GM12878 (cell line): ENCODE results near the gene NKRF. TPM values are rescaled to one million over a fixed set of nuclear protein-coding genes. Genes with fewer than 3 reads are reported as not detected.
A peak's percentile ranks its signal among the peaks of the same experiment; 100 is the strongest.

ENCODE experiments used
- CBFB ChIP-seq: IDR thresholded peaks from 2 replicates; pipeline ENCODE4 v1.6.1; 2016; ENCODE audit warnings: antibody characterized with exemption, low read depth
- ESRRA ChIP-seq: IDR thresholded peaks from 2 replicates; pipeline ENCODE4 v1.6.1; 2012; ENCODE audit warnings: mild to moderate bottlenecking, low read length, improper control_type of control experiment
- FOS ChIP-seq: IDR thresholded peaks from 3 replicates; pipeline ENCODE4 v1.6.1; 2011; ENCODE audit warnings: borderline replicate concordance; ENCODE audit not compliant: insufficient read length; ENCODE audit errors: extremely low read depth
- IKZF1 ChIP-seq: fragments of 450-650 bp; conservative IDR thresholded peaks from 2 replicates; pipeline ENCODE4 v1.6.1; 2017; ENCODE audit warnings: antibody characterized with exemption, mild to moderate bottlenecking
- IKZF2 ChIP-seq, 2 experiments: fragments of 450-650 bp; IDR thresholded peaks; 2 replicates each; pipeline ENCODE4 v1.6.1; 2017; ENCODE audit warnings: mild to moderate bottlenecking in 2 of 2, moderate library complexity in 2 of 2
- IRF4 ChIP-seq: IDR thresholded peaks from 2 replicates; pipeline ENCODE4 v1.6.1; 2011; ENCODE audit warnings: low read depth, low read length
- MTA2 ChIP-seq: fragments of 450-650 bp; IDR thresholded peaks from 2 replicates; pipeline ENCODE4 v1.6.1; 2016; ENCODE audit warnings: low read depth, mild to moderate bottlenecking, moderate library complexity
- MTA3 ChIP-seq: IDR thresholded peaks from 2 replicates; pipeline ENCODE4 v1.6.1; 2012; ENCODE audit warnings: low read length, inconsistent platforms, borderline replicate concordance
- NBN ChIP-seq: fragments of 450-650 bp; IDR thresholded peaks from 2 replicates; pipeline ENCODE4 v1.6.1; 2016
- NFYB ChIP-seq: IDR thresholded peaks from 2 replicates; pipeline ENCODE4 v1.6.1; 2011; ENCODE audit warnings: low read depth, mild to moderate bottlenecking, low read length, improper control_type of control experiment, moderate library complexity; ENCODE audit not compliant: insufficient read depth
- NRF1 ChIP-seq: conservative IDR thresholded peaks from 2 replicates; pipeline ENCODE4 v1.6.1; 2011; ENCODE audit warnings: mild to moderate bottlenecking, low read depth, low read length, improper control_type of control experiment
- PAX8 ChIP-seq: fragments of 450-650 bp; IDR thresholded peaks from 2 replicates; pipeline ENCODE4 v1.6.1; 2017; ENCODE audit warnings: mild to moderate bottlenecking, moderate library complexity
- POU2F2 ChIP-seq: IDR thresholded peaks from 3 replicates; pipeline ENCODE4 v1.6.1; 2011; ENCODE audit warnings: low read depth, mild to moderate bottlenecking, low read length, borderline replicate concordance
- SPI1 ChIP-seq: IDR thresholded peaks from 2 replicates; pipeline ENCODE4 v1.6.1; 2011; ENCODE audit warnings: low read depth, mild to moderate bottlenecking, low read length, moderate library complexity, borderline replicate concordance; ENCODE audit not compliant: insufficient read depth
- SUZ12 ChIP-seq: fragments of 200-600 bp; sonication (generic); IDR thresholded peaks from one replicate; pipeline ENCODE4 v1.6.1; 2018; ENCODE audit warnings: antibody characterized with exemption, mild to moderate bottlenecking; ENCODE audit not compliant: unreplicated experiment
- WRNIP1 ChIP-seq: IDR thresholded peaks from 2 replicates; pipeline ENCODE4 v1.6.1; 2011; ENCODE audit warnings: low read depth, low read length, improper control_type of control experiment, borderline replicate concordance
- polyA plus RNA-seq, 11 experiments: library from polyadenylated mRNA; depleted of rRNA in 4 of 11; unstranded in 6 of 11; stranded (reverse) in 5 of 11; fragments of >200 nt; fragmentation: Nextera tagmentation in 4 of 11; fragmentation: Illumina TruSeq in 1 of 11; extraction: Ambion mirVana in 4 of 11; extraction: Trizol in 1 of 11; gene quantifications; 1 replicate in 1 of 11; 2 replicates in 10 of 11; pipeline versions ENCODE4 v1.2.1 to v1.2.3, GENCODE V29; 2011 to 2016; ENCODE audit warnings: inconsistent platforms in 2 of 11, missing spikeins in 2 of 11, low read depth in 1 of 11
- total RNA-seq, 4 experiments: library from RNA; depleted of rRNA in 3 of 4; stranded (reverse); fragments of >200 nt in 3 of 4; fragmentation: Illumina TruSeq in 1 of 4; extraction: Trizol in 1 of 4; gene quantifications; 2 replicates each; pipeline versions ENCODE4 v1.2.1 to v1.2.3, GENCODE V29; 2013 to 2021
- TF ChIP-seq, protein P1 (sequence below): fragments of 450-650 bp; IDR thresholded peaks from 2 replicates; pipeline ENCODE4 v1.6.1; 2017; ENCODE audit warnings: low read depth, mild to moderate bottlenecking, moderate library complexity
- TF ChIP-seq, protein P2 (sequence below), 3 experiments: IDR thresholded peaks in 2 of 3; conservative IDR thresholded peaks in 1 of 3; 2 replicates each; pipeline ENCODE4 v1.5.1; 2011; ENCODE audit warnings: low read depth in 3 of 3, low read length in 3 of 3, mild to moderate bottlenecking in 3 of 3, control low read depth in 2 of 3, moderate library complexity in 2 of 3, inconsistent platforms in 1 of 3, mixed read lengths in 1 of 3; ENCODE audit not compliant: control insufficient read depth in 2 of 3, insufficient read depth in 1 of 3; ENCODE audit errors: extremely low read depth in 1 of 3
- TF ChIP-seq, protein P3 (sequence below): IDR thresholded peaks from 2 replicates; pipeline ENCODE4 v1.6.1; 2011; ENCODE audit warnings: borderline replicate concordance, low read depth, mild to moderate bottlenecking, moderate library complexity, low read length; ENCODE audit not compliant: insufficient read depth, poor library complexity, severe bottlenecking
- TF ChIP-seq, protein P4 (sequence below): fragments of 450-650 bp; IDR thresholded peaks from 2 replicates; pipeline ENCODE4 v1.6.1; 2016; ENCODE audit warnings: mild to moderate bottlenecking
- TF ChIP-seq, protein P5 (sequence below): fragments of 450-650 bp; IDR thresholded peaks from 2 replicates; pipeline ENCODE4 v1.6.1; 2017; ENCODE audit warnings: mild to moderate bottlenecking, low read depth, inconsistent platforms; ENCODE audit not compliant: poor library complexity, severe bottlenecking

The NKRF gene
- total and polyA plus RNA-seq, 10 of the 15 experiments (the other 5 are each of a cell fraction or from before 2014, with no cell fraction given), result 6.2 to 21.5 (median 10.1) TPM

DNA sequence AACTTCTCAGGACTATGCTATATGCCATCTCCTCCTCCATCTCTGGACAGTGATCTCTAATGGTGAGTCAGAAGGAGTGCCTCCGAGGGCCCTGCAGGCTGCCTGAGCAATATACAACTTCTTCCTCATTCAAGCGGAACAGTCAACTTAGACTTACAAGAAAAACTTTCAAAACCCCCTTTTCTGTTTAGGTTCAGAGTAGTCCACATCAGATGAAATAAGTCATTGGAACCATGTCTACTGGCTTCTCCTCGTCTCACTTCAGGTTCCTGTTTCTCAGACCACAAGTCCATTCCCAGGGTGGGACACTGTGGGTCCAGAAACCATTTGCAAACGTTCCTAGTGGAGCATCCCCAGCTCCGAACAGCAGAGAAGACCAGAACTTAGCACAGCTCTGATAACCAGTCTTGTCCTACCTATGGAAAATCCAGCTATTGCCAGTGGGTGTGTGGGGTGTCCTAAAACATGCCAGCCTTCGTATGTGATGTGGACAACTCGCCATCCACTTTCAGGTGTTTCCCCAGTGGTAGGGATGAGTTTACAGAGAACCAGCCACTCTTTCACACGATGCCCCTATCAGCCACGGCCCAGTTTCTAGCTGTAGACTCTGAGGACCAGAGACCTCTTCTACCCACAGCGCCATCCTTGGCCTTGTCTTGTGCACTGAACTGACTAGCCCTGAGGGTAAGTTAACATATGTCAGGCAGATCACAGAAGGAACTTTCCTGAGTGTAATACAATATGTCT is 32.7 kb upstream of the NKRF start (continued):
- TF ChIP-seq, protein P1, sequence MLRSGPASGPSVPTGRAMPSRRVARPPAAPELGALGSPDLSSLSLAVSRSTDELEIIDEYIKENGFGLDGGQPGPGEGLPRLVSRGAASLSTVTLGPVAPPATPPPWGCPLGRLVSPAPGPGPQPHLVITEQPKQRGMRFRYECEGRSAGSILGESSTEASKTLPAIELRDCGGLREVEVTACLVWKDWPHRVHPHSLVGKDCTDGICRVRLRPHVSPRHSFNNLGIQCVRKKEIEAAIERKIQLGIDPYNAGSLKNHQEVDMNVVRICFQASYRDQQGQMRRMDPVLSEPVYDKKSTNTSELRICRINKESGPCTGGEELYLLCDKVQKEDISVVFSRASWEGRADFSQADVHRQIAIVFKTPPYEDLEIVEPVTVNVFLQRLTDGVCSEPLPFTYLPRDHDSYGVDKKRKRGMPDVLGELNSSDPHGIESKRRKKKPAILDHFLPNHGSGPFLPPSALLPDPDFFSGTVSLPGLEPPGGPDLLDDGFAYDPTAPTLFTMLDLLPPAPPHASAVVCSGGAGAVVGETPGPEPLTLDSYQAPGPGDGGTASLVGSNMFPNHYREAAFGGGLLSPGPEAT, result peak; percentile 74
- TF ChIP-seq NBN (0 out of 2 replicates have a peak, but pooled peaks have one; percentile 49), SPI1 (peak; percentile 55; the same call in 1 of the 2 replicates), FOS (no peak), MTA3 (no peak), SUZ12 (no peak), CBFB (no peak), IKZF2 (IDR thresholded peaks at IDR 0.05) (peak; percentile 90 to 92), IKZF1 (peak; percentile 88), POU2F2 (no peak), MTA2 (peak; percentile 45), NFYB (no peak), ESRRA (no peak), PAX8 (peak; percentile 87; the same call in 1 of the 2 replicates), NRF1 (no peak), IRF4 (0 out of 2 replicates have a peak, but pooled peaks have one; percentile 9), WRNIP1 (no peak)
- TF ChIP-seq, protein P2, sequence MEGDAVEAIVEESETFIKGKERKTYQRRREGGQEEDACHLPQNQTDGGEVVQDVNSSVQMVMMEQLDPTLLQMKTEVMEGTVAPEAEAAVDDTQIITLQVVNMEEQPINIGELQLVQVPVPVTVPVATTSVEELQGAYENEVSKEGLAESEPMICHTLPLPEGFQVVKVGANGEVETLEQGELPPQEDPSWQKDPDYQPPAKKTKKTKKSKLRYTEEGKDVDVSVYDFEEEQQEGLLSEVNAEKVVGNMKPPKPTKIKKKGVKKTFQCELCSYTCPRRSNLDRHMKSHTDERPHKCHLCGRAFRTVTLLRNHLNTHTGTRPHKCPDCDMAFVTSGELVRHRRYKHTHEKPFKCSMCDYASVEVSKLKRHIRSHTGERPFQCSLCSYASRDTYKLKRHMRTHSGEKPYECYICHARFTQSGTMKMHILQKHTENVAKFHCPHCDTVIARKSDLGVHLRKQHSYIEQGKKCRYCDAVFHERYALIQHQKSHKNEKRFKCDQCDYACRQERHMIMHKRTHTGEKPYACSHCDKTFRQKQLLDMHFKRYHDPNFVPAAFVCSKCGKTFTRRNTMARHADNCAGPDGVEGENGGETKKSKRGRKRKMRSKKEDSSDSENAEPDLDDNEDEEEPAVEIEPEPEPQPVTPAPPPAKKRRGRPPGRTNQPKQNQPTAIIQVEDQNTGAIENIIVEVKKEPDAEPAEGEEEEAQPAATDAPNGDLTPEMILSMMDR (IDR thresholded peaks at IDR 0.05 in 2 of 3, conservative IDR thresholded peaks at IDR 0.05 in 1 of 3; ENCODE audit: control insufficient read depth in 2 of 3, extremely low read depth in 1 of 3, insufficient read depth in 1 of 3, low read depth in 3 of 3, low read length in 3 of 3), result 0 out of 6 replicates have a peak, but pooled peaks of 1 of the 3 experiments have one; percentile 10
- TF ChIP-seq, protein P3, sequence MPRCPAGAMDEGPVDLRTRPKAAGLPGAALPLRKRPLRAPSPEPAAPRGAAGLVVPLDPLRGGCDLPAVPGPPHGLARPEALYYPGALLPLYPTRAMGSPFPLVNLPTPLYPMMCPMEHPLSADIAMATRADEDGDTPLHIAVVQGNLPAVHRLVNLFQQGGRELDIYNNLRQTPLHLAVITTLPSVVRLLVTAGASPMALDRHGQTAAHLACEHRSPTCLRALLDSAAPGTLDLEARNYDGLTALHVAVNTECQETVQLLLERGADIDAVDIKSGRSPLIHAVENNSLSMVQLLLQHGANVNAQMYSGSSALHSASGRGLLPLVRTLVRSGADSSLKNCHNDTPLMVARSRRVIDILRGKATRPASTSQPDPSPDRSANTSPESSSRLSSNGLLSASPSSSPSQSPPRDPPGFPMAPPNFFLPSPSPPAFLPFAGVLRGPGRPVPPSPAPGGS, result peak; percentile 14
- TF ChIP-seq, protein P4, sequence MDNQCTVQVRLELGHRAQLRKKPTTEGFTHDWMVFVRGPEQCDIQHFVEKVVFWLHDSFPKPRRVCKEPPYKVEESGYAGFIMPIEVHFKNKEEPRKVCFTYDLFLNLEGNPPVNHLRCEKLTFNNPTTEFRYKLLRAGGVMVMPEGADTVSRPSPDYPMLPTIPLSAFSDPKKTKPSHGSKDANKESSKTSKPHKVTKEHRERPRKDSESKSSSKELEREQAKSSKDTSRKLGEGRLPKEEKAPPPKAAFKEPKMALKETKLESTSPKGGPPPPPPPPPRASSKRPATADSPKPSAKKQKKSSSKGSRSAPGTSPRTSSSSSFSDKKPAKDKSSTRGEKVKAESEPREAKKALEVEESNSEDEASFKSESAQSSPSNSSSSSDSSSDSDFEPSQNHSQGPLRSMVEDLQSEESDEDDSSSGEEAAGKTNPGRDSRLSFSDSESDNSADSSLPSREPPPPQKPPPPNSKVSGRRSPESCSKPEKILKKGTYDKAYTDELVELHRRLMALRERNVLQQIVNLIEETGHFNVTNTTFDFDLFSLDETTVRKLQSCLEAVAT, result 0 out of 2 replicates have a peak, but pooled peaks have one; percentile 43
- TF ChIP-seq, protein P5, sequence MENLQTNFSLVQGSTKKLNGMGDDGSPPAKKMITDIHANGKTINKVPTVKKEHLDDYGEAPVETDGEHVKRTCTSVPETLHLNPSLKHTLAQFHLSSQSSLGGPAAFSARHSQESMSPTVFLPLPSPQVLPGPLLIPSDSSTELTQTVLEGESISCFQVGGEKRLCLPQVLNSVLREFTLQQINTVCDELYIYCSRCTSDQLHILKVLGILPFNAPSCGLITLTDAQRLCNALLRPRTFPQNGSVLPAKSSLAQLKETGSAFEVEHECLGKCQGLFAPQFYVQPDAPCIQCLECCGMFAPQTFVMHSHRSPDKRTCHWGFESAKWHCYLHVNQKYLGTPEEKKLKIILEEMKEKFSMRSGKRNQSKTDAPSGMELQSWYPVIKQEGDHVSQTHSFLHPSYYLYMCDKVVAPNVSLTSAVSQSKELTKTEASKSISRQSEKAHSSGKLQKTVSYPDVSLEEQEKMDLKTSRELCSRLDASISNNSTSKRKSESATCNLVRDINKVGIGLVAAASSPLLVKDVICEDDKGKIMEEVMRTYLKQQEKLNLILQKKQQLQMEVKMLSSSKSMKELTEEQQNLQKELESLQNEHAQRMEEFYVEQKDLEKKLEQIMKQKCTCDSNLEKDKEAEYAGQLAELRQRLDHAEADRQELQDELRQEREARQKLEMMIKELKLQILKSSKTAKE, result peak; percentile 35
